H9 (cell line): ENCODE data around the gene PKD1. TPM values are rescaled to one million over a fixed set of nuclear protein-coding genes. Genes with fewer than 3 reads are reported as not detected.
A peak's percentile ranks its signal among the peaks of the same experiment; 100 is the strongest.

Source experiments
- DNase-seq: peaks from one replicate; pipeline ENCODE4 v3.0.0-alpha.2; 2017
- H2AFZ ChIP-seq: one replicate; pipeline ENCODE4 v1.6.1; 2013; ENCODE audit warnings: mild to moderate bottlenecking, low read length, control low read depth, moderate library complexity
- H2AK5ac ChIP-seq: 2 replicates; pipeline ENCODE4 v1.6.1; 2013; ENCODE audit warnings: low read length, control low read depth, mixed read lengths; ENCODE audit not compliant: insufficient read length
- H2BK120ac ChIP-seq: one replicate; pipeline ENCODE4 v1.6.1; 2013; ENCODE audit warnings: low read depth, mild to moderate bottlenecking, low read length, control low read depth, inconsistent platforms; ENCODE audit not compliant: poor library complexity, severe bottlenecking
- H2BK12ac ChIP-seq: 2 replicates; pipeline ENCODE4 v1.6.1; 2013; ENCODE audit warnings: low read length, control low read depth, mixed read lengths, low read depth; ENCODE audit not compliant: insufficient read length
- H2BK15ac ChIP-seq: 2 replicates; pipeline ENCODE4 v1.6.1; 2013; ENCODE audit warnings: low read depth, low read length, control low read depth
- H2BK20ac ChIP-seq: one replicate; pipeline ENCODE4 v1.6.1; 2013; ENCODE audit warnings: low read depth, mild to moderate bottlenecking, low read length, control low read depth, inconsistent platforms; ENCODE audit not compliant: poor library complexity, severe bottlenecking
- H2BK5ac ChIP-seq: 2 replicates; pipeline ENCODE4 v1.6.1; 2013; ENCODE audit warnings: low read length, control low read depth, mixed read lengths; ENCODE audit not compliant: insufficient read length
- H3K14ac ChIP-seq: 2 replicates; pipeline ENCODE4 v1.6.1; 2013; ENCODE audit warnings: low read length, control low read depth; ENCODE audit not compliant: insufficient read depth
- H3K18ac ChIP-seq: 2 replicates; pipeline ENCODE4 v1.6.1; 2013; ENCODE audit warnings: low read depth, mild to moderate bottlenecking, mixed read lengths, low read length, control low read depth; ENCODE audit not compliant: insufficient read length
- H3K23ac ChIP-seq: 2 replicates; pipeline ENCODE4 v1.6.1; 2013; ENCODE audit warnings: low read length, control low read depth, mixed read lengths, low read depth; ENCODE audit not compliant: insufficient read length
- H3K23me2 ChIP-seq: 2 replicates; pipeline ENCODE4 v1.6.1; 2013; ENCODE audit warnings: low read depth, mild to moderate bottlenecking, mixed read lengths, low read length, control low read depth; ENCODE audit not compliant: insufficient read length, poor library complexity, severe bottlenecking
- H3K27ac ChIP-seq: 2 replicates; pipeline ENCODE4 v1.5.1; 2013; ENCODE audit warnings: low read length, control low read depth, mixed read lengths, low read depth; ENCODE audit not compliant: insufficient read length
- H3K27me3 ChIP-seq: 2 replicates; pipeline ENCODE4 v1.6.1; 2013; ENCODE audit warnings: low read length, control low read depth, inconsistent platforms; ENCODE audit not compliant: insufficient read depth
- H3K4ac ChIP-seq: 2 replicates; pipeline ENCODE4 v1.6.1; 2013; ENCODE audit warnings: low read depth, mild to moderate bottlenecking, control low read depth, inconsistent platforms, low read length, moderate library complexity
- H3K4me1 ChIP-seq: 2 replicates; pipeline ENCODE4 v1.6.1; 2013; ENCODE audit warnings: low read length, control low read depth, inconsistent platforms; ENCODE audit not compliant: insufficient read depth
- H3K4me2 ChIP-seq: 2 replicates; pipeline ENCODE4 v1.6.1; 2013; ENCODE audit warnings: low read length, control low read depth, mixed read lengths; ENCODE audit not compliant: insufficient read length, insufficient read depth
- H3K56ac ChIP-seq: 2 replicates; pipeline ENCODE4 v1.6.1; 2013; ENCODE audit warnings: low read depth, mild to moderate bottlenecking, mixed read lengths, low read length, control low read depth; ENCODE audit not compliant: insufficient read length
- H3K79me1 ChIP-seq: 2 replicates; pipeline ENCODE4 v1.6.1; 2013; ENCODE audit warnings: low read depth, mild to moderate bottlenecking, moderate library complexity, low read length, control low read depth, inconsistent platforms; ENCODE audit not compliant: insufficient read depth, poor library complexity, severe bottlenecking
- H3K79me2 ChIP-seq: 2 replicates; pipeline ENCODE4 v1.6.1; 2013; ENCODE audit warnings: low read length, control low read depth, inconsistent platforms; ENCODE audit not compliant: insufficient read depth
- H3K9ac ChIP-seq: 2 replicates; pipeline ENCODE4 v1.6.1; 2013; ENCODE audit warnings: low read length, control low read depth, mixed read lengths; ENCODE audit not compliant: insufficient read length; ENCODE audit errors: extremely low read depth
- H3K9me3 ChIP-seq: one replicate; pipeline ENCODE4 v1.6.1; 2013; ENCODE audit warnings: low read depth, low read length, inconsistent platforms; ENCODE audit not compliant: control insufficient read depth
- H3T11ph ChIP-seq: one replicate; pipeline ENCODE4 v1.6.1; 2013; ENCODE audit warnings: mild to moderate bottlenecking, low read length, control low read depth, inconsistent platforms
- H4K20me1 ChIP-seq: one replicate; pipeline ENCODE4 v1.6.1; 2013; ENCODE audit not compliant: control insufficient read depth, insufficient read length, insufficient read depth
- H4K5ac ChIP-seq: 2 replicates; pipeline ENCODE4 v1.6.1; 2013; ENCODE audit warnings: low read depth, mild to moderate bottlenecking, mixed read lengths, low read length, control low read depth; ENCODE audit not compliant: insufficient read length
- H4K8ac ChIP-seq: replicated peaks from 2 replicates; pipeline ENCODE4 v1.6.1; 2013; ENCODE audit warnings: low read length, control low read depth, mixed read lengths, low read depth; ENCODE audit not compliant: insufficient read length
- H4K91ac ChIP-seq: 2 replicates; pipeline ENCODE4 v1.6.1; 2013; ENCODE audit warnings: low read depth, mild to moderate bottlenecking, moderate library complexity, mixed read lengths, low read length, control low read depth; ENCODE audit not compliant: insufficient read length
- H3K27ac Mint-ChIP-seq, 3 experiments: 2 replicates in 2 of 3; 3 replicates in 1 of 3; pipeline ENCODE4 v1.8.0; 2020 to 2021; ENCODE audit warnings: mixed read lengths in 3 of 3, mild to moderate bottlenecking in 1 of 3, moderate library complexity in 1 of 3
- H3K27me3 Mint-ChIP-seq: 2 replicates; pipeline ENCODE4 v1.8.0; 2021; ENCODE audit warnings: low read depth, mild to moderate bottlenecking, moderate library complexity, mixed read lengths
- H3K36me3 Mint-ChIP-seq, 3 experiments: 2 replicates in 2 of 3; 3 replicates in 1 of 3; pipeline ENCODE4 v1.8.0; 2020 to 2021; ENCODE audit warnings: low read depth in 3 of 3, mixed read lengths in 3 of 3; ENCODE audit not compliant: insufficient read depth in 1 of 3
- H3K4me1 Mint-ChIP-seq, 2 experiments: 2 replicates each; pipeline ENCODE4 v1.8.0; 2020; ENCODE audit warnings: mixed read lengths in 2 of 2
- H3K4me3 Mint-ChIP-seq, 2 experiments: 2 replicates in 1 of 2; 3 replicates in 1 of 2; pipeline ENCODE4 v1.8.0; 2020 to 2021; ENCODE audit warnings: mild to moderate bottlenecking in 2 of 2, mixed read lengths in 2 of 2, moderate library complexity in 1 of 2
- H3K9me3 Mint-ChIP-seq, 2 experiments: 2 replicates in 1 of 2; 3 replicates in 1 of 2; pipeline ENCODE4 v1.8.0; 2020; ENCODE audit warnings: mild to moderate bottlenecking in 2 of 2, mixed read lengths in 2 of 2, moderate library complexity in 1 of 2
- WGBS: extraction: QIAGEN DNeasy Blood & Tissue Kit; methylation state at CpG from one replicate; pipeline ENCODE4 v1.1.7; 2013; ENCODE audit warnings: missing lambda C conversion rate, low lambda C conversion rate, mixed read lengths; ENCODE audit not compliant: insufficient read length; ENCODE audit errors: extremely low coverage; 5-methylcytosine and 5-hydroxymethylcytosine counted together
- total RNA-seq: library from RNA; stranded (reverse); gene quantifications from 2 replicates; pipeline ENCODE4 v1.2.1, GENCODE V29; 2021
- TF ChIP-seq, protein P1 (sequence below): fragments of 200-600 bp; sonication (generic); conservative IDR thresholded peaks from 3 replicates; pipeline ENCODE4 v1.8.0; 2021; ENCODE audit warnings: antibody characterized with exemption, mild to moderate bottlenecking

Gene PKD1
- total RNA-seq, 1 experiment from 2014 or later: 88.0 TPM

DNA sequence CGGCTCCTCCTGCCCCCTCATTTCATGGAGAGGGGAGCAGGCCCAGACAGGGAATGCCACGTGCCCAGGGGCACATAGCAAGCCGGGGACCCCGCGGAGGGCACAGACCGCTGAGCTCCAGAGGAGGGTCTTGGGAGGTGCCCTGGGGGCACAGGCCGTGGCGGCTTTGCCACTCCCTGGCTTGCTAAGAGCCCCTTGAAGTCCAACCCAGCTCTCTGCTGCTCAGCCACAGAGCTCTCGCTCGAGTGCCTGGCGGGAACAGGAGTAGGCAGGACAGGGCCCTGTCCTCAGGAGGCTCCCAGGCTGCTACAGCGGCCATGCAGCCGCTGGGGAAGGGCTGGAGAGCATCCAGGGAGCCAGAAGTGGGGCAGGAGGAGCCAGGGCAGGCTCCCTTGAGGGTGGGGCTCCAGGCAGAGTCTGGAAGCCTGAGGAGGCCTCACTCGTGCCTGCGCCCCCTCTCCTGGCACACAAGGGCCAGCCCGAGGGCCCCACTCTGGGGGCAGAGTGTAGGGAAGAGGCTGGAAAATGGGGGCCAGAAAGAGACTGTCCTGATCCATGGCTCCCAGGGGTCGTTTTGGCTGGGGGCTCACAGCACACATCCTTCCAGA is 8.3 kb upstream of the PKD1 start:
- no CpG with 5 or more reads among the region's 17 CpGs for WGBS
- no peak overlapping the region for H3K4me2 ChIP-seq
- no peaks in the 10 kb centered on the region for H3K9me3 Mint-ChIP-seq
- H2BK20ac ChIP-seq: no peak overlapping the region
- H3K4ac ChIP-seq: no peak overlapping the region
- no peak overlapping the region for H3T11ph ChIP-seq
- no peak overlapping the region for H2BK12ac ChIP-seq
- H2BK5ac ChIP-seq: no peak overlapping the region
- no peak overlapping the region for H3K18ac ChIP-seq
- no peak overlapping the region for H3K4me3 Mint-ChIP-seq
- H4K91ac ChIP-seq: no peak overlapping the region
- no peak overlapping the region for H3K56ac ChIP-seq
- H3K4me1 Mint-ChIP-seq: no peaks in the 10 kb centered on the region; a peak in 1 of 4 replicates
- H3K36me3 Mint-ChIP-seq: no peaks in the 10 kb centered on the region
- no peak overlapping the region for H3K23ac ChIP-seq
- H3K9me3 ChIP-seq: no peaks in the 10 kb centered on the region
- H2AFZ ChIP-seq: no peak overlapping the region
- H3K23me2 ChIP-seq: peaks cover 2% of the 10 kb centered on the region
- no peak overlapping the region for H2AK5ac ChIP-seq
- TF ChIP-seq, protein P1, sequence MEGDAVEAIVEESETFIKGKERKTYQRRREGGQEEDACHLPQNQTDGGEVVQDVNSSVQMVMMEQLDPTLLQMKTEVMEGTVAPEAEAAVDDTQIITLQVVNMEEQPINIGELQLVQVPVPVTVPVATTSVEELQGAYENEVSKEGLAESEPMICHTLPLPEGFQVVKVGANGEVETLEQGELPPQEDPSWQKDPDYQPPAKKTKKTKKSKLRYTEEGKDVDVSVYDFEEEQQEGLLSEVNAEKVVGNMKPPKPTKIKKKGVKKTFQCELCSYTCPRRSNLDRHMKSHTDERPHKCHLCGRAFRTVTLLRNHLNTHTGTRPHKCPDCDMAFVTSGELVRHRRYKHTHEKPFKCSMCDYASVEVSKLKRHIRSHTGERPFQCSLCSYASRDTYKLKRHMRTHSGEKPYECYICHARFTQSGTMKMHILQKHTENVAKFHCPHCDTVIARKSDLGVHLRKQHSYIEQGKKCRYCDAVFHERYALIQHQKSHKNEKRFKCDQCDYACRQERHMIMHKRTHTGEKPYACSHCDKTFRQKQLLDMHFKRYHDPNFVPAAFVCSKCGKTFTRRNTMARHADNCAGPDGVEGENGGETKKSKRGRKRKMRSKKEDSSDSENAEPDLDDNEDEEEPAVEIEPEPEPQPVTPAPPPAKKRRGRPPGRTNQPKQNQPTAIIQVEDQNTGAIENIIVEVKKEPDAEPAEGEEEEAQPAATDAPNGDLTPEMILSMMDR: no peak
- no peak overlapping the region for H2BK15ac ChIP-seq
- H3K9ac ChIP-seq: no peak overlapping the region
- H2BK120ac ChIP-seq: no peak overlapping the region
- H4K5ac ChIP-seq: no peak overlapping the region
- H3K79me1 ChIP-seq: no peaks in the 10 kb centered on the region
- H4K20me1 ChIP-seq: no peaks in the 10 kb centered on the region
- no peak overlapping the region for H4K8ac ChIP-seq
- no peaks in the 10 kb centered on the region for H3K27me3 ChIP-seq
- no peak overlapping the region for H3K27ac Mint-ChIP-seq
- no peak overlapping the region for H3K27ac ChIP-seq
- H3K4me1 ChIP-seq: no peaks in the 10 kb centered on the region
- H3K14ac ChIP-seq: no peak overlapping the region
- peaks cover 43% of the 10 kb centered on the region for H3K27me3 Mint-ChIP-seq
- H3K79me2 ChIP-seq: no peaks in the 10 kb centered on the region
- DNase-seq: peak; percentile 25
